ENCODE measurements around the gene KRT81.
"Not testable (repeated sequence)": the region's sequence is repeated elsewhere in the genome, so short reads cannot be mapped to it uniquely, and the experiment has no call there.

The KRT81 gene

DNA sequence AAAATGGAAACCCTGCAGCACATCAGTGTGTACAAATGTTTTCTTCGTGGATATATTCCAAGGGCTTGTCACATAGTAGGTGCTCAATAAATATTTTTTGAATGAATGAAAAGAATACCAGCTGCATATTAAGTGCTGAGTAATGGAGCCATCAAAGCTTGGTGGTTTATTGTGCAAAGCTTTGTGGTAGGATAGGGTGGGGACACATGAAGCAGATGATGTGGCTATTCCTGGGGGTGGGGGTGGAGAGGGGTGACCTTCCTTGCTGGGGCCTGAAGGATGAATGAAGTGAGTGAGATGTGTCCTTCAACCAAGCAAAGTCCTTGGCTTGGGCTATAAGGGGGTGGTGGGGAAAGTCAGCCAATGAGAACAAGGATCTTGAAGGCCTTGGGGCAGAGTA is 4.3 kb upstream of the KRT81 start:
- peaks cover 19% of the 10 kb centered on the region for H3K27me3 ChIP-seq (ENCODE audit: control insufficient read depth, low read length)
- H3K4me2 ChIP-seq (ENCODE audit: low read length) = no peak overlapping the region
- H3K9me2 ChIP-seq (replicated peaks; ENCODE audit: control insufficient read depth, low read length) = no peaks in the 10 kb centered on the region
- no peaks in the 10 kb centered on the region for H3K36me3 ChIP-seq (ENCODE audit: control insufficient read depth, low read length)
- TF ChIP-seq, protein P1, sequence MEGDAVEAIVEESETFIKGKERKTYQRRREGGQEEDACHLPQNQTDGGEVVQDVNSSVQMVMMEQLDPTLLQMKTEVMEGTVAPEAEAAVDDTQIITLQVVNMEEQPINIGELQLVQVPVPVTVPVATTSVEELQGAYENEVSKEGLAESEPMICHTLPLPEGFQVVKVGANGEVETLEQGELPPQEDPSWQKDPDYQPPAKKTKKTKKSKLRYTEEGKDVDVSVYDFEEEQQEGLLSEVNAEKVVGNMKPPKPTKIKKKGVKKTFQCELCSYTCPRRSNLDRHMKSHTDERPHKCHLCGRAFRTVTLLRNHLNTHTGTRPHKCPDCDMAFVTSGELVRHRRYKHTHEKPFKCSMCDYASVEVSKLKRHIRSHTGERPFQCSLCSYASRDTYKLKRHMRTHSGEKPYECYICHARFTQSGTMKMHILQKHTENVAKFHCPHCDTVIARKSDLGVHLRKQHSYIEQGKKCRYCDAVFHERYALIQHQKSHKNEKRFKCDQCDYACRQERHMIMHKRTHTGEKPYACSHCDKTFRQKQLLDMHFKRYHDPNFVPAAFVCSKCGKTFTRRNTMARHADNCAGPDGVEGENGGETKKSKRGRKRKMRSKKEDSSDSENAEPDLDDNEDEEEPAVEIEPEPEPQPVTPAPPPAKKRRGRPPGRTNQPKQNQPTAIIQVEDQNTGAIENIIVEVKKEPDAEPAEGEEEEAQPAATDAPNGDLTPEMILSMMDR (IDR thresholded peaks at IDR 0.05; ENCODE audit: low read depth, low read length, poor library complexity, severe bottlenecking) = no peak
- no peak for TF ChIP-seq EZH2phosphoT487 (IDR thresholded peaks at IDR 0.05; ENCODE audit: borderline replicate concordance, low read length)
- H3F3A ChIP-seq (ENCODE audit: control insufficient read depth, insufficient read depth) = no peaks in the 10 kb centered on the region
- no peak overlapping the region for H3K4me3 ChIP-seq (ENCODE audit: low read length)
- no peaks in the 10 kb centered on the region for H3K4me1 ChIP-seq (ENCODE audit: control insufficient read depth, low read length)
- no peaks in the 10 kb centered on the region for H3K79me2 ChIP-seq (ENCODE audit: control insufficient read depth, low read length)
- H3K27ac ChIP-seq (ENCODE audit: low read depth, low read length) = no peak overlapping the region
- H4K20me1 ChIP-seq (ENCODE audit: control insufficient read depth, insufficient read depth, low read depth, low read length) = no peaks in the 10 kb centered on the region
- H3K9me3 ChIP-seq (ENCODE audit: control insufficient read depth, insufficient read depth, low read length) = no peaks in the 10 kb centered on the region

DNA sequence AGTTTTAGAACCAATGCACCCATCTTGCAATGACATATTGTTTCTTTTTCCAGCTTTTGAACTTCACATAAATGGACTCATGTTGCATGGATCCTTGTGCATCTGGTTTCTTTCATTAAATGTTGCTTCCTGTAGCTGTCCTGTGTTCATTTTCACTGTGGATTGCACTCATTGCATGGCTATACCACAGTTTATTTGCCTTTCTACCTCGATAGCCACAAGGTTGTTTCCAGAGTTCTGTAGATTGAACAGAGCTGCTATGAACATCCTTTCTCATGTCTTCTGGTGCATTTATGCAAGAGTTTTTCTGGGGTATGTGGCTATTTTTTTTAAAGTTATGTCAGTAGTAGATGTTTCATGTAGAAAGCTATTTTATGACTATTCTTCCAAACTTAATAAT is 3.5 kb upstream of the KRT81 start:
- H3K36me3 ChIP-seq (ENCODE audit: control insufficient read depth, low read length) = no peaks in the 10 kb centered on the region
- H3K27ac ChIP-seq (ENCODE audit: low read depth, low read length) = no peak overlapping the region
- H3F3A ChIP-seq (ENCODE audit: control insufficient read depth, insufficient read depth) = no peaks in the 10 kb centered on the region
- no peaks in the 10 kb centered on the region for H4K20me1 ChIP-seq (ENCODE audit: control insufficient read depth, insufficient read depth, low read depth, low read length)
- H3K79me2 ChIP-seq (ENCODE audit: control insufficient read depth, low read length) = no peaks in the 10 kb centered on the region
- H3K4me1 ChIP-seq (ENCODE audit: control insufficient read depth, low read length) = no peaks in the 10 kb centered on the region
- no peak overlapping the region for H3K4me2 ChIP-seq (ENCODE audit: low read length)
- no peaks in the 10 kb centered on the region for H3K9me2 ChIP-seq (replicated peaks; ENCODE audit: control insufficient read depth, low read length)
- no peaks in the 10 kb centered on the region for H3K9me3 ChIP-seq (ENCODE audit: control insufficient read depth, insufficient read depth, low read length)
- no peak overlapping the region for H3K4me3 ChIP-seq (ENCODE audit: low read length)
- TF ChIP-seq, protein P1 (IDR thresholded peaks at IDR 0.05; ENCODE audit: low read depth, low read length, poor library complexity, severe bottlenecking) = no peak
- TF ChIP-seq EZH2phosphoT487 (IDR thresholded peaks at IDR 0.05; ENCODE audit: borderline replicate concordance, low read length) = no peak
- H3K27me3 ChIP-seq (ENCODE audit: control insufficient read depth, low read length) = peaks cover 16% of the 10 kb centered on the region

DNA sequence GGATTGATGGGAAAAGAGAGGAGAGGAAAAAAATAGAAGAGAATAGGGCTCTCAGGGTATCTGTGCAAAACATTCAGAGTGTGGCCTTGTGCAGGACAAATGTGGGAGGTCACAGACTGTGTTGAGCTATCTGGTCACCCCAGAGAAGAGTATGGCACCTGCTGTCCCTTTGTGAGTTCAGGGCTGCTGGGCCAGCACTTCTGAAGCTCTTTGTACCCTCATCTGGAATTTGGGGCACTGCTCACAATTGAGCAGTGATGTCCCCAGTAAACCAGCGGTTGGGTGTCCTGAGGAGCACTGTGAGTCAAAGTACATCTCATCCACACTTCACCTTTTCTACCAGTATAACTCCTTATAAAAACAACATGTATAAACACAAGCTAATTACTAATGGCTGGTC is 2.6 kb upstream of the KRT81 start:
- TF ChIP-seq EZH2phosphoT487 (IDR thresholded peaks at IDR 0.05; ENCODE audit: borderline replicate concordance, low read length) = no peak
- TF ChIP-seq, protein P1 (IDR thresholded peaks at IDR 0.05; ENCODE audit: low read depth, low read length, poor library complexity, severe bottlenecking) = no peak
- Histone ChIP-seq H3K27ac (ENCODE audit: low read depth, low read length) (no peak overlapping the region), H3K9me2 (replicated peaks; ENCODE audit: control insufficient read depth, low read length) (no peaks in the 10 kb centered on the region), H3K27me3 (ENCODE audit: control insufficient read depth, low read length) (peaks cover 16% of the 10 kb centered on the region), H3K9me3 (ENCODE audit: control insufficient read depth, insufficient read depth, low read length) (no peaks in the 10 kb centered on the region), H3F3A (ENCODE audit: control insufficient read depth, insufficient read depth) (no peaks in the 10 kb centered on the region), H4K20me1 (ENCODE audit: control insufficient read depth, insufficient read depth, low read depth, low read length) (no peaks in the 10 kb centered on the region), H3K4me3 (ENCODE audit: low read length) (no peak overlapping the region), H3K79me2 (ENCODE audit: control insufficient read depth, low read length) (no peaks in the 10 kb centered on the region), H3K4me2 (ENCODE audit: low read length) (no peak overlapping the region), H3K36me3 (ENCODE audit: control insufficient read depth, low read length) (no peaks in the 10 kb centered on the region), H3K4me1 (ENCODE audit: control insufficient read depth, low read length) (no peaks in the 10 kb centered on the region)

DNA sequence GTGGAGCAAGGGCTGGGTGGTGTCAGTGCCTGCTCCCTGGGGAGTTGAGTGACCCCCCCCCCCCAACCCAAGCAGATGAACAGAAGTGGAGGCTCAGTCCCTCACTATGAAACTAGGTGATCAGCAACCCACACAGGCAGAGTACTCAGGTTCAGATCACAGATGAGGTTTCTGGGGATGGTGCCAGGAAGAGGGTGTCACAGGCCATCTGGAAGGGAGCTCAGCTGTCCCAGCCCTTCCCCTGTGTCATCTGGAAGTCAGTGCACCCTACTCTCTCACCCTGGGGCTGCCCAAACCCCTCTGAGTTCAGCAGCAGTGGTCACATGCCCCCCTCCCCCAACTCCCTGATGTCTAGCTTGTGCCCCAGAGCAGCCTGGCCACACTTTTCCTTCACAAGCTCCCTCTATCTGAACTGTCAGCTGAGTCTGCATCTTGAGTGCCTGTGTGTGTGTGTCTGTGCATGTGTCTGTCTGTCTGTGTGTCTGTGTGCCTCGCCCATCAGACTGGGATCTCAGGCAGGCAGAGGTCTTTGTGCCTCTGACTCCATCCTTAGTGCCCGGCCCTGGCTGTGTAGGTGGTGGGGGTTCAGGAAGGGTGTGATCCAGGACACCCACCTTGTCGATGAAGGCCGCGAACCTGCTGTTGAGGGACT is 725 bp downstream of the KRT81 start:
- not testable (repeated sequence) for H3K27me3 ChIP-seq (ENCODE audit: control insufficient read depth, low read length); H3K9me3 ChIP-seq (ENCODE audit: control insufficient read depth, insufficient read depth, low read length); H3K79me2 ChIP-seq (ENCODE audit: control insufficient read depth, low read length); H3K4me2 ChIP-seq (ENCODE audit: low read length); H4K20me1 ChIP-seq (ENCODE audit: control insufficient read depth, insufficient read depth, low read depth, low read length); H3F3A ChIP-seq (ENCODE audit: control insufficient read depth, insufficient read depth); H3K36me3 ChIP-seq (ENCODE audit: control insufficient read depth, low read length); H3K4me3 ChIP-seq (ENCODE audit: low read length); H3K4me1 ChIP-seq (ENCODE audit: control insufficient read depth, low read length); H3K27ac ChIP-seq (ENCODE audit: low read depth, low read length); H3K9me2 ChIP-seq (replicated peaks; ENCODE audit: control insufficient read depth, low read length)

DNA sequence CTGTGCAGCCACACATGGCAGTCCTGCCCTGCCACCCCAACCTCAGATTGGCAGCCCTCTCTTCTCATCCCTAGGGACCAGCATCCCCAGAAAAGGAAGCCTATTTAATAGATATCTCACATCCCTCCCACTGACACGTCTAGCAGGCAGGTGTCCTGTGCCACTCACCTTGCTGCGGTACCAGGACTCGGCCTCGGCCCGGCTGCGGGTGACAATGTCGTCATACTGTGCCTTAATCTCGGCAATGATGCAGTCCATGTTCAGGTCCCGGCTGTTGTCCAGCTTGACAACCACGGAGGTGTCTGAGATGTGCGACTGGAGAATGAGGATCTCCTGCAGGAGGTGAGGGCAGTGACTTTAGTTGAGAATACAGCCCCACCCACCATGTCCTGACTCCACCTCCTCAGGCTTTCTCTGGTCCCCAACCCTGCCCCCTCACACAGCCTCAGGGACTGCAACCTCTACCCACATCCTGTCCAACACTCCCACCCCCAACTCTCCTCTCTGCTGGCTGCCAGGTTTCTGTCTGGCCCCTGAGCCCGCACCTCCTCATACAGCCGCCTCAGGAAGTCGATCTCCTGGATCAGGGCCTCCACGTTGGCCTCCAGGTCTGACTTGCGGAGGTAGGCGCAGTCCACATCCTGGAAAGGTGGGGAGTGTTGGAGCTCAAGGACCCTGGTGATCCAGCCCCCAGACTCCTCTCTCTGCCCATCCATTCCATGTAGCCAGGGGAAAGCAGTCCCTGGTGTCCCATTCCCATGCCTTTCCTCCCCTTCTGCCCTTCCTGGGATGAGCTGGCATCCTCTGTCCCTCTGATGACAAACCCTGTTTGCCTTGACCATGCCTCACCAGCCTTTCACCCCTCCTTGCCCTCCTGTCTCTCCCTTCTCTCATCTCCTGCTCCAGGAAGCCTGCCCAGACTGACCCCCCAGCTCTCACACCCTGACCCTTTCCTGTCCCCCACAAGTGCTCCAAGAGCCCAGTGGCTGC is 3.2 kb downstream of the KRT81 start:
- H3K4me1 ChIP-seq (ENCODE audit: control insufficient read depth, low read length); H4K20me1 ChIP-seq (ENCODE audit: control insufficient read depth, insufficient read depth, low read depth, low read length); H3K27ac ChIP-seq (ENCODE audit: low read depth, low read length); H3K4me3 ChIP-seq (ENCODE audit: low read length); H3K36me3 ChIP-seq (ENCODE audit: control insufficient read depth, low read length); H3K4me2 ChIP-seq (ENCODE audit: low read length); H3K9me3 ChIP-seq (ENCODE audit: control insufficient read depth, insufficient read depth, low read length); H3K27me3 ChIP-seq (ENCODE audit: control insufficient read depth, low read length); H3K79me2 ChIP-seq (ENCODE audit: control insufficient read depth, low read length); H3K9me2 ChIP-seq (replicated peaks; ENCODE audit: control insufficient read depth, low read length); H3F3A ChIP-seq (ENCODE audit: control insufficient read depth, insufficient read depth): not testable (repeated sequence)

All from DOHH2 (cell line).